ENCODE data around the gene HOXC10. TPM values are rescaled to one million over a fixed set of nuclear protein-coding genes. Genes with fewer than 3 reads are reported as not detected.

HOXC10 gene
- total and polyA plus RNA-seq, 2 of the 8 experiments (the other 6 are each of a cell fraction or from before 2014, with no cell fraction given): not detected

- no peak overlapping the region for H3K27ac ChIP-seq (ENCODE audit: low read depth, low read length)
- H3K14ac ChIP-seq (ENCODE audit: insufficient read length): no peak overlapping the region
- no peak overlapping the region; the same call in 1 of the 2 replicates for H2AK5ac ChIP-seq (ENCODE audit: low read depth, low read length)
- no peak overlapping the region for H2BK20ac ChIP-seq (ENCODE audit: low read length)
- no peak overlapping the region for H4K8ac ChIP-seq (ENCODE audit: extremely low read depth, insufficient read depth, low read length)
- no peak overlapping the region for H2BK15ac ChIP-seq (ENCODE audit: low read length)
- no peak overlapping the region for H3K9ac ChIP-seq (replicated peaks in 1 of 4; ENCODE audit: extremely low read depth in 1 of 4, low read depth in 3 of 4, low read length in 3 of 4)
- POLR2A ChIA-PET (ENCODE audit: partially characterized antibody): interaction anchor here (1.4 kb wide), 1 partner anchor 11 kb away, joined by 3 read pairs; no protein-coding TSS in a partner anchor
- H3K4ac ChIP-seq (replicated peaks; ENCODE audit: insufficient read length, low read depth, low read length): no peak overlapping the region
- H4K20me1 ChIP-seq (replicated peaks in 1 of 2; ENCODE audit: control insufficient read depth in 1 of 2, insufficient read depth in 2 of 2, low read length in 2 of 2): peaks cover 16 to 22% of the 10 kb centered on the region in 2 experiments
- no peak overlapping the region for H2BK12ac ChIP-seq (ENCODE audit: low read depth, low read length)
- H3K36me3 ChIP-seq (ENCODE audit: control insufficient read depth in 2 of 4, insufficient read depth in 4 of 4, low read length in 3 of 4): peaks cover 0 to 3% (median 0%) of the 10 kb centered on the region in 4 experiments; a peak in 1 of 8 replicates
- H4K91ac ChIP-seq (replicated peaks; ENCODE audit: insufficient read length, low read length): no peak overlapping the region
- H3K4me3 ChIP-seq (ENCODE audit: extremely low read depth in 1 of 4, insufficient read depth in 2 of 4, low read depth in 3 of 4, low read length in 4 of 4): no peak overlapping the region
- no peak overlapping the region for H2AFZ ChIP-seq (ENCODE audit: low read length)
- H2BK120ac ChIP-seq (replicated peaks; ENCODE audit: low read depth, low read length): no peak overlapping the region
- H3K23me2 ChIP-seq (ENCODE audit: low read depth, low read length): peaks cover 1% of the 10 kb centered on the region; the same call in 1 of the 2 replicates
- WGBS, 2 experiments (ENCODE audit: extremely low coverage in 1 of 2, insufficient coverage in 1 of 2, insufficient read length in 1 of 2, insufficient replicate concordance in 2 of 2, low coverage in 1 of 2, low lambda C conversion rate in 2 of 2, missing lambda C conversion rate in 1 of 2): 18% methylated on average over 9 of the region's 9 CpGs; no CpG with 5 or more reads in 1 of the 2 experiments
- peaks cover 96 to 100% (median 99%) of the 10 kb centered on the region in 4 experiments for H3K27me3 ChIP-seq (replicated peaks in 1 of 4; ENCODE audit: control insufficient read depth in 3 of 4, extremely low read depth in 1 of 4, insufficient read depth in 3 of 4, low read length in 3 of 4)
- H3K4me2 ChIP-seq (ENCODE audit: insufficient read depth in 1 of 2, low read depth in 2 of 2, low read length in 2 of 2): no peak overlapping the region
- no peaks in the 10 kb centered on the region for H3K79me2 ChIP-seq (ENCODE audit: control insufficient read depth in 1 of 2, insufficient read depth in 2 of 2, low read length in 2 of 2)
- no peak overlapping the region for H4K5ac ChIP-seq (ENCODE audit: insufficient read length, low read depth, low read length)
- H2BK5ac ChIP-seq (ENCODE audit: low read depth, low read length): no peak overlapping the region
- no peak overlapping the region for H3K56ac ChIP-seq (replicated peaks; ENCODE audit: insufficient read length, low read depth, low read length)
- DNase-seq (ENCODE audit: low read depth in 1 of 2, low spot score in 2 of 2): no peak
- CTCF ChIA-PET (ENCODE audit: partially characterized antibody): interaction anchor here (0.7 to 1.9 kb wide), 7 partner anchors 8 to 56 kb away, joined by 3 to 7 read pairs (median 4); partner anchors contain the start of genes HOXC10, HOXC5 and HOXC8
- 0 out of 4 replicates have a peak, but pooled peaks cover 0 to 2% of the 10 kb centered on the region in 2 experiments for H3K9me3 ChIP-seq (ENCODE audit: insufficient read depth in 2 of 2, low read depth in 1 of 2, low read length in 1 of 2)
- H3K23ac ChIP-seq (ENCODE audit: insufficient read length): no peak overlapping the region
- TF ChIP-seq JUN (IDR thresholded peaks at IDR 0.05; ENCODE audit: low read depth, low read length) (no peak), CBX8 (IDR thresholded peaks at IDR 0.05; ENCODE audit: borderline replicate concordance, low read depth, low read length) (peak; percentile 91), RNF2 (IDR thresholded peaks at IDR 0.05; ENCODE audit: borderline replicate concordance, low read depth, low read length, missing control alignments, poor library complexity, severe bottlenecking) (peak; percentile 90), SUZ12 (IDR thresholded peaks at IDR 0.05; ENCODE audit: low read length) (peak; percentile 2; the same call in 1 of the 2 replicates), EZH2 (IDR thresholded peaks at IDR 0.05; ENCODE audit: low read depth, low read length, severe bottlenecking) (peak; percentile 72), ASH2L (IDR thresholded peaks at IDR 0.05; ENCODE audit: low read length) (no peak)
- no peak for FAIRE-seq
- H3K79me1 ChIP-seq (ENCODE audit: low read depth, low read length): no peaks in the 10 kb centered on the region
- peaks cover 0 to 10% (median 4%) of the 10 kb centered on the region in 4 experiments; a peak in 6 of 7 replicates for H3K4me1 ChIP-seq (replicated peaks in 1 of 4; ENCODE audit: control insufficient read depth in 3 of 4, insufficient read depth in 4 of 4, low read length in 3 of 4)
- no peak overlapping the region for H3K18ac ChIP-seq (ENCODE audit: extremely low read depth, low read length)
These were observed 7.9 kb upstream of the HOXC10 start for GRCh38 chr12:53976823-53977595.
